Endothelial cell of hepatic sinusoid (primary cell): ENCODE data around the gene AUTS2.

ENCODE experiments used
- in situ Hi-C: cut with HindIII; loops from 2 replicates; pipeline ENCODE4 v1.10.0; 2017; ENCODE audit warnings: low sequenced_read_pairs

Gene AUTS2

DNA sequence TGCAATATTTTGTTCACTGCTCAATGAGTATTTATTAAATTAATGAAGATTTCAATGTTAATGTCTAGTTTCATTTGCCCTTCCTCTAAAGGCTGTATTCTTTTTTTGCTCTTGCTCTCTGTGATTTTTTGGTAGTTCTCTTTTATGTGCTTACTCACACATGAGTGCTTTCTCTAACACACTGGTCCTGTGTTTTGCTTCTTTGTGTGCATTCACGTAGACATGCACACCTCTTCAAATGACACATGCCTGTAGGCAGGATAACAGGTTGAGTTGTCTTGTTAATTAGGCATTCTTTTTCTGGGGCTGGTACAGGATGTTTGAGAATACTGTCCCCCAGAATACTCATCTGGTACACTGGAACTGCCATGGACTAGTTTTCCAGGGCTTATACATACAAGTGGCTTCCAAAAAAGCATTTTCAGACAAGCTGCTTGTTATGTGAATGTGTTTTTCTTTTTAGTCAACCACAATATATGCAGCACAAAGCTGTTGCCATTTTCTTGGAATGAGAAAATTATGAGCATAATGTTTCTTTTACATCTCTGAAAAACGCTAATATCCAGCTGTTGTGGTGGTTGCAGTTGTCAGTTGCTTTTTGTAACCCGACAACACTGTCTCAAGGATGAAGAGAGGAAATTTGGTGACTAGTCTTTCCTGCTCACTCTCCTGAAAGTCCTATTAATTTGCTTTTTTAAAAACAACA lies 416.4 kb downstream of the AUTS2 start:
- in situ Hi-C loops, result no loop called here

DNA sequence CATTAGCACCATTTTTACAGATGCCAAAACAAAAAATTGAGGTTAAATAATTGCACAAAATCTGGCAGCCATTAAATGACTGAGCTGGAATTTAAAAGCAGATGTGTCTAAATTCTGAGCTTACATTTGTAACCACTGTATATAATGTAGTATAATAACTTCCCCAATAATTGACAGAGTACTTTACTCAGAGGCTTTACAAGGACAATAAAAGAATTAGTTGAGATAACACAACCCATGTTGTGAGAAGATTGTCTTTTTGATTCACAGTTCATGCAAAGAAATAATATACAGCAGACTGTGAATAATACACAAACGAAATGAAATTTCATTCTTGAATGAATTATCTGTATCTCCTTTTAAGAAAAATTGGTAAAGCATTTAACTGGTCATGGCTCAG lies 417.1 kb downstream of the AUTS2 start:
- in situ Hi-C loops, result no loop called here

DNA sequence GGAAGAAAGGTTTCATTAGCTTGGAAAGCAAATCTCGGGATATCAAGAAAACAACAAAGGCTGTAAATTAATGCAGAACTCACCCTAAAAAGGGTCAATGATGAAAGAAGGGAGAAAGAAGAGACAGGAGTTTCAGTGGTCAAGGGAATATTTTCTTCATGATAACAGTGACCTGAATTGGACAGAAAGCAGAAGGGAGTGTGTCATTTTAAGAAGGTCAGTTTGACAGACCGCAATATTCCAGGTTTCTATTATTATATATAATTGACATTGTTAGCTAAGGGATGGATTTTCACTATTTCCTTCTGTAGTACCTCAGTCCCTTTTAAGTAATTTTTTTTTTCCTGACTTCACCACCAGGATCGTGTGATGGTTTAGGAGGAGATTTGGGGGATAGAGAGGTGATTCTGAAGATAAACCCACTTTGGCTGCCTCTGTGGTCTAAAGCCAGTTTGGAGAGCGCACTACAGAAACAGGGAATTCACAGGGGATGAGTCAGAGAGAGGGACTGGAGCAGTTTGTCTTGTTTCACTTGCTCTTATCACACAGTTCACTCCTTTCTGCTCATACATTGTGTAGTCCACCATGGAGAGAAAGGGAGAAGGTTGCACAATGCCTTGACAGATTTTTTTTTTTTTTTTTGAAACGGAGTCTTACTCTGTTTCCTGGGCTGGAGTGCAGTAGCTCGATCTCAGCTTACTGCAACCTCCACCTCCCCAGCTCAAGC lies 417.9 kb downstream of the AUTS2 start:
- in situ Hi-C loops, result no loop called here

DNA sequence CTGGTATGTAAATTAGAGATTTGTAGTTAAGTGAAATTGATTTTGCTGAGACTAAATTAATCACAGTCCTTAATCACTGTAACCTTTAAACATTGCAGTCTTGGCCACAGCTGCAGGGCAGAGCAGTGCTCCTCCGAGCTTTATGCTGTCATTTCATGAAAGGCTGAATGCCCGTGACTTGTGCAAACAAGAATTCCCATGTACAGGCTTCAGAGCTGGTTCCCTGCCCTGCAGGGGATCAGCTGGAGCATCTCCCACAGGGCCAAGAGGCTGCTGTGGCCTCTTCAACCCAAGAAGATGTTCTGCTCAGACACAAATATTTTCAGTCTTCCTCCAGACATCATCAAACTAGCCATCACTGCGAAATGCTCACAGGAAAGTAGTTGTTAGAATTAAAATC lies 419.1 kb downstream of the AUTS2 start:
- in situ Hi-C loops, result no loop called here

DNA sequence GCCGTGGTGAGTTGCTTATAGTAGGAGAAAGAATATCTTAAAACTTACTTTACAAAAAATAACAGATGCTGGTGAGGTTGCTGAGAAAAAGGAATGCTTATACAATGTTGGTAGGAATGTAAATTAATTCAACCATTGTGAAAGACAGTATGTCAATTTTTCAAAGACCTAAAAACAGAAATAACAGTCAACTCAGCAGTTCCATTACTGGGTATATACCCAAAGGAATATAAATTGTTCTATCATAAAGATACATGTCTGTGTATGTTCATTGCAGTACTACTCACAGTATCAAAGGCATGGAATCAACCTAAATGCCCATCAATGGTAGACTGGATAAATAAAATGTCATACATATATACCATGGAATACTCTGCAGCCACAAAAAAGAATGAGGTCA lies 420.4 kb downstream of the AUTS2 start:
- in situ Hi-C loops, result no loop called here

DNA sequence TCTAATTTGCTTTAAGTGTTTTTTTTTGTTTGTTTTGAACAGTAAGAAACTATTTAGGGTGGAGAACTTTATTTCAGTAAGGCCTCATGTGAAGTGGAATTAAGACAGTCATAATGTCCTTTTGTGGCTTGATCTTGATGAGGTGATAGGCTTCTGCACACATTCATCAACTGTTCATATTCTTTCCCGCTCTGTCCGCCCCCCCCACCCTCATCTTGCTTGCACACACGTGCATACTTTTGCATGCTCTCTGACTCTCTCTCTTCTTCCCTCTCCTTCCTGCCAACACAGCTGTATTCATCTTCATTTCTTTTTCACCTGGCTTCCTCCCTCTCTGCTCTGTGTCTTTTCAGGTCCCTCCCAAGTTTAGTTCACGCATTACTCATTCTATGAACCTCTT lies 429.6 kb downstream of the AUTS2 start:
- in situ Hi-C loops, result no loop called here

DNA sequence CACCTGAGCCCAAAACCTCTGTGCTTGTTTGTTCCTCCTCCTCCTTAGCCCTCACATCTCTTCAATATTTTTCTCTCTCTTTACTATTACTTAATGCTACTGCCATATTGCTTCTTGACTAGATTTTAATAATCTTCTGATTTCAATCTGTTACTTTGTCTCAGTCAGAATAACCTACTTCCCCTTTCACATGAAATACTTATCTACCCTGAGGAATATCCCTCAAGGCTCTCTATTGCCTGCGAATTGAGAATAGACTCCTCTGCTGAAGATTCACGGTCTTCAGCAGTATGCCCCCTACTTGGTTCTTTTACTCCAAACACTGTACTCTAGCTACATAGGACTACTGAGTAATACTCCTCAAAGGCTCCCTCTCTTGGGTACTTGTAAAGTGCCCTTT lies 430.3 kb downstream of the AUTS2 start:
- in situ Hi-C loops, result no loop called here

DNA sequence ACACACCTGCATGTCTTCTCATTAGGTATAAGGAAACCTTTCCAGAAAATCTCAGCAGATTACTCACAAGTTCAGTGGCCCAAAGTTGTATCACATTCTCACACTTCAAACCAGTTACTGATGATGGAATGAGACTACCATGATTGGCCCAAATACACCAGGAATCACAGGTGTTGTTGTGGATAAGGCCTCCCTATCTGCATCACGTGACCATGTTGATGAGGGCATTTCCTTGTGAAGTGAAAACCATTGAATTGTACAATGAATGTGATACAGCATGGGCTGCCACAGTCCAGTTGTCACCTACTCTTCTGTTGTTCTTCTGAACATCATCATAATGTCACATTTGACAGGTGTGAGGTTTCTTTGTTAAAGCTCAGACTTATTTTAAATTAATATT lies 431.7 kb downstream of the AUTS2 start:
- in situ Hi-C loops, result no loop called here

DNA sequence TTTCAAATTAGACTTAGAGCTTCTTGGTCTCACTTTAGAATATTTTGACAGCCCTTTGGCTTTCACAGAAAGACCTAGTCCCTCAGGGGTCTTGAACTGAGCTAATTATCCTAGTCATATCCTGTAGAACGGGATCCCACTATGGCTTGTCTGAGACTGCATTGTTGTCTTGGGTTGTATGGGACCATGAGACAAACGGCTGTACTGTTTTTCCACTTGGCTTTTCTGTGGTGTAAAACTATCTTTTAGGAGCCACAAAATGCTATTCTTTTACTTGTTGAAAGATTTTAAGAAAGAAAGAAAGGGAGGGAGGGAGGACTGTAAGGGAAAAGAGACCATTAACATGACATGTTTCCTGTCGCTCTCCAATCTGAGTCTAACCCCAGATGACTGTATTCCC lies 432.5 kb downstream of the AUTS2 start:
- in situ Hi-C loops, result no loop called here

DNA sequence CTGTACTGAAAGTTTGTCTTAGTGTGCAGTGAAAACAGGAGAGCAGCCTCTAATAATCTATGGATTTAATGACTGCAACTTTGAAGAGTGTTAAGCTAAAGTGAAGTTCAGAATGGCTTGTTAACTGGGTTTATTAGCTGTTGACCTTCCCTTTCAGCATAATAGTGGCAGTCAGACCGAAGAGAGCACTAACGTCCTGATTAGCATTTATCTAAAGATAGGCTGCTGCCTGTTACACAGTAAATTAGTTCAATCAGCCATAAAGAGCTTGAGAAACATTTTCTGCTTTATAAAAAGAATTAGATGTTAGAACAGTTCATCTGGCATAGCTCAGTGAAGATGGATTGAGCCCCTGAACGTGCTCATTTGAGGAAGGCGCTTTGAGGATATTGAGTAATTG lies 433.0 kb downstream of the AUTS2 start:
- in situ Hi-C loops, result no loop called here

DNA sequence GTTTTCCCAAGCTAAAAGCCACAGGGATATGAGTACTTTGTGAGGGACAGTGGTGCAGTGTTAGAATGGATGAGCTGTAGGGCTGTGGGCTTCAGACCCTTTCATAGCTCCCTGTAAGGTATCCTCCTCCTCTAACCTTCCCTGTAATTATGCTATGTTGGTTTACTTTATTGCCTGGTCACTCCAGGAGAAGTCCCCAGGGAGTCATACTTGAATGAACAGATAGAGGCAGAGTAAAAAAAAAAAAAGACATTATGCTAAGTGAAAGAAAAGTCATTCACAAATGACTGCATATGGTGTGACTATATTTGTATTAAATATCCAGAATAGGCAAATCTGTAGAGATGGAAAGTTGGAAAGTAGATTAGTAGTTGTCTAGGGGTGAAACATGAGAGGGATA lies 434.4 kb downstream of the AUTS2 start:
- in situ Hi-C loops, result no loop called here

DNA sequence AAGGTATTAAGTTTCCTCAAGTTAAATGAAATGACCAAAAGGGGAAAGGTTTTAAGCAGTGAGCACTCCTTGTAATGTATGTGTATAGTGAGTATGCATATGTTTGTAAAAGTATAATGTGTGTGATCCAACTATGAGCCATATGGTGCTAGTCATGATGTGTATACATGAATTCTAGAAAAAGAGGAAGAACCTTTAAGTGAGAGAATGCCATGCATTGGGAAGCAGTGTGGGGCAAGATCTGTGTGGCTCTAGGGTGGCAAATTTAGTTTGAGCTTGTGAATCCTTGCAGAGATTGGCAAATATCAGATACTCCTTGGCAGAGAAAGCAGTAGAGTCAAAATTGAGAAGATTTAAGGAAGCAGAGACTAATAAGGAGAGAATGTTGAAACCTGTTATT lies 435.0 kb downstream of the AUTS2 start:
- in situ Hi-C loops, result no loop called here

DNA sequence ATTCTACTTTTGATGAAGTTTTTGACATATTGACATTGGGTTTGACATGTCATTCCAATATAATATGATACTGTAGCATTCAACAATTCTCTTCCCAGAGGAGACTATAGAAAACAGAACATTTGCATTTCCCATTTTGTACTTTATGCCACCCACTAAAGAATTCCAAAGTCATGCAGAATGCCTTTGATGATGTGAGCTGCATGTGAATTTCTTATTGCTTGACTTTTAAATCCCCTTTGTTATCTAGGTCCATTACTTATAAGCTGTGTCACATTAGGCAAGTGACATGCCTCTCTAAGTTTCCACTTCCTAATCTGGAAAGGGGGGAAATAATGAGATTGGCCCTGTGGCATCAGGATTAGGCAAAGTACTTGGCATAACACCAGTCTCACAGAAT lies 436.7 kb downstream of the AUTS2 start:
- in situ Hi-C loops, result no loop called here

DNA sequence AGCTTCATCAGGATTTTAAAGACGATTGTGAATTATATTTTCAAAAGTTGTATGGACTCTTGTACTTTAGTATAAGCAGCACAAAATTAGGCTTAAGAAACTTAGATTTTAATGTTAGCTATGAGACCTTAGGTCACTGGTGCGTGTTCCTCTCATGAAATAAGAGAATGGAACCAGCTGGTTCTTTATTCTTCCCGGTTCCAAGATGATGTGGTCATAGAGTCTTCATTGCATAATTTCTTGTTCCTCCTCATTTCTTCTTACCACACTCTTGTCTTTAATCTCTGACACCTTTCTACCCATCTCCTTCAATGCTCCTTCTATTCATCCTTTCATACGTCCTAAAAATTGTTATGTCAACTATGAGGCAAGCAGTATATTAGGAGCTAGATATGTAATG lies 437.2 kb downstream of the AUTS2 start:
- in situ Hi-C loops, result no loop called here

DNA sequence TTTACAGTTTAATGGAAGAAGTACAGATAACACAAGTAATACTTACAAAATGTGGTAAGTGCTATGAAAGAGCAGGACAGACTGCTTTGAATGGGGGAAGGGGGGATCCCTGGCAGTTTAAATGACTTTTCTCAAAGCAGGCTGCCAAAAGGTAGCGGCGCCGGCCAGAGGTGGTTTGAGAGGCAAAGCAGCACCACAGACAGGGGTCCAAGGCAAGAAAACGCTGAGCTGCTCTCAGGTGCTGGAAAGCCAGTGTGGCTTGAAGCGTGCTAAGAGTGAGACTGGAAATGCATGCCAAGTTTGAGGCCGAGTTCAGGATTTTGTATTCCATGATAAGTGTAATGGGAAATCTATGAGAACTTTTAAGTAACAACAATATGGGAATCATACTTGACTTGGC lies 437.7 kb downstream of the AUTS2 start:
- in situ Hi-C loops, result no loop called here

DNA sequence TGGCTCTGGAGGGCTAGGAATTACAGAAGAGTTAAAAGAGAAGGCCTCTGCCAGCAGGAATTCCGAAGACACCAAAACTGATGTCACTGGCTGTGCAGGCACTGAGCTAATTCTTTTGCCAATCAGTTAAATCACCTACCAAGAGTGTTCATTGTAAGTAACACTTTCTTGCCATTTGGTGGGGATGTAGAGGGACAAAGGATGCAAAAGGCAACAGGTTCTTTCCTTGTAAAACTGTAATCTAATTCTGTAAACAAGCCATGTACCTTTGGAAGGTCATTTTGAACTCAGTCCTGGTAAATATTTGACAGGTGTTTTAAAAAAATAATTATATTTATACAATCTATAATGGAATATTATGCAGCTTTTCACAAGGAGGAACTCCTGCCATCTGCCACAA lies 438.4 kb downstream of the AUTS2 start:
- in situ Hi-C loops, result no loop called here

DNA sequence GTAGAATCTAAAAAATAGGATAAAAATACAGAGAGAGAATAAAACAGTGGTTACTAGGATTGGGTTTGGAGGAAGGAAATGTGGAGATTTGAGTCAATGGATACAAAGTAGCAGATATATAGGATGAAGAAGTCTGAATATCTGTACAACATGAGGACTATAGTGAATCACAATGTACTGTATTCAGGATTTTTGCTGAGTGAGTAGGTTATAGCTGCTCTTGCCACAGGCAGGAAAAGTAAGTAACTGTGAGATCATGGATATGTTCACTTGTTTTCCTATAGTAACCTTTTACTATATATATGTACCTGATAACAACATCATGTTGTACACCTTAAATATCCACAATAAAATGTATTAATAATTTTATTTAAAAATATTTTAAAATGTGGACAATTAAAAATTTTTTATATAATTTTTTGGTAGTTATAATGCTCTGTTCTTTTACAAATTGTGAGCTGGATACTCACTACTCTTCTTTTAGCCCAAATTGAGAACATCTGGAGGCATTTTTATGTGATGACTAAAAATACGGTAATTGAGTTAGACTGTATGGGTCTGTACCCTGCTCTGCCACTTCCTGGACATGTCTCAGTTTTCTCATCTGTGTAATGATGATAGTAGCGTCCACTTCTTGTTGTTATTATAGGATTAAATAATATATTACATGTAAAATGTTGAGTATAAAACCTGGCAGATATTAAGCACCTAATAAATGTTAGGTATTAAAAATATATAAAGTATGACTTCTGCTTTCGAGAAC lies 439.1 kb downstream of the AUTS2 start:
- in situ Hi-C loops, result no loop called here

DNA sequence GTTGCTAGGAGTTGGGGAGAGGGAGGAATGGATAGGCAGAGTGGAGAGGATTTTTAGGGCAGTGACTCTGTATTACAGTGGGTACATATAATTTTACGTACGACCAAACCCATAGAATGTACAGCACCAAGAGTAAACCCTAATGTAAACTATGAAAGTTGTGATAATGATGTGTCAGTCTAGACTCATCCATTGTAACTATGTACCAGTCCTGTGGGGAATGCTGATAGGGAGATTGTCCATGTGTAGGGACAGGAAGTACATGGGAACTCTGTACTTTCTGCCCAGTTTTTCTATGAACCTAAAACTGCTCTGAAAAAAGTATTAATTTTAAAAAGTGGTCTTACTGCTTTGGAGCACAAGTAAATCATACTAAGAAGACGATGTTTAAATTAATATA lies 441.8 kb downstream of the AUTS2 start:
- in situ Hi-C loops, result no loop called here

DNA sequence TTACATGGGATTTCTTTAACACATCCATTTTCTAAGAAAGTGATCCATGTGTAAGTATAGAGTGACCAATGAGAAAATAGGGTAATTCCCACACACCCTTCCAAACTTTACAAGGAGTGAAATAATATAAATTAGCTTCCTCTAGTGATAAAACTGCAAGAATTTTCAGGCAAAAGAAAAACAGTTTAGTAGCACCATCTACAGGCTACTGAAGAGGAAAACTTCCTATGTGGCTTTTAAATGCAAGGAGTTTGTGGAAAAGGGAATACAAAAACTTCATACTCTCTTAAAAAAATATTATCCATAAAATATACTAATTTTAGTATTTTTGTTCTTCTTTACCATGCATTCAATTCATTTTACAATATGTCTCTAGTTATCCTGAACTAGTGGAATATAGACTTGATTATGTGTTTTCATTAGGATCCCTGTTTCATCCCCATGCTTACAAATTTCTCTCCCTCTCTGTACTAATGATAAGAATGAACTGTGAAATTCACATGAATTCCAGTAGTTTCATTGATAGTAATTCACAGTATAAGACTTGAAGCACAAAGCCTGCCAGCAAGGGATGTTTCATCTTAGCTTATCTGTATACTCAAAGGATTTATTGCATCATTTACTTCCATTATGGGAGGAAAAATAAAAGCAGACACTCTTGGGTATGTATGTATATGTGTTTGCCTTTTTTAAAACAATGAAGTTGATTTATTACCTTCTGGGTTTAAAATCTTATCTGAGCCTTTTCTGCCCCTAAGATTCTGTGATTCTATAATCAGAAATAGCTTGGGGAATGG lies 442.9 kb downstream of the AUTS2 start:
- in situ Hi-C loops, result no loop called here

DNA sequence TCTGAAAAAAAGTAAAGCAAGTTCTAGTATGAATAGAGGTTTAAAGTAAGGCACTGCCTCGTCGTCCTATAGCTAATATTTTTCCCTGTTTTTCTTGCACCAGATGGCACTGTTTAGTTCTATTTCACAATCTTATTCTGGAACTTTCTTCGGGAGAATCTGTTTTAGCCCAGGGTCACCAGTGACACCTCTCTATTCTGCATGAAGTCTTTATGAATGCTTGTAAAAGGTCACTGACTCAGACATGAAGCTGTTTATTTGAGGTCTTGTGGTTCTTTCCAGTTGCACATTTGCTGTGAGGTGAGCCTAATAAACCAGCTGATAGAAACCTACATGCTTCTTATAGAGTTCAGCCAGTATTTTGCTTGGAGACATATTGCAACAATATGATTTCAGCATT lies 444.3 kb downstream of the AUTS2 start:
- in situ Hi-C loops, result no loop called here

DNA sequence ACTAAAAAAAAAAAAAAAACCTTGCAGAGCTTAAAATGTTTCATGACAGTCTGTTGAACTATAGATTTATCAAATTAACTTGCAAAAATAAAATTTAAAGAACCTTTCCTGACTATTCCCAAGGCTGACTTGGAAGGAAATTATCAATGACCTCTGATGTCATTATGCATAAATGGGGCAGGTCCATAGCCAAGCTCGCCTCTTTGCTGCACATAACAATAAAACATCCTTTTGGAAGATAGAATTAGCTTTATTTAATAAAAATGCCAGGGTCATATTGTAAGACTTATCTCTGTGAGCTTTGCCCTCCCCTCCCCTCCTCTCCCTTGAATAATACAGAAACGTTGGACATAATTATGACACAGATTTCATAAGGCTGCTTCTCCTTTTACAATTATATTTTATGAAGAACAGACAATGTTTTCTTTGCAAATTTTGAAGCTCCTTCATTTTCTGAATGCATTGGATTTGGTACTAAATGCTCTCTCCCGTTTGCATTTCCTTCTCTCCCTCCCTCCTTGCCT lies 444.8 kb downstream of the AUTS2 start:
- in situ Hi-C loops, result no loop called here
